PC-3 (cell line): ENCODE results near the gene FAM89B. TPM values are rescaled to one million over a fixed set of nuclear protein-coding genes. Genes with fewer than 3 reads are reported as not detected.
"Not testable (repeated sequence)": the region's sequence is repeated elsewhere in the genome, so short reads cannot be mapped to it uniquely, and the experiment has no call there.

ENCODE experiments used
- ATAC-seq: fragments of 200-7000 bp; cut with Tn5 transposase; 2 replicates; pipeline ENCODE4 v1.9.1; 2020; ENCODE audit warnings: mild to moderate bottlenecking, moderate library complexity
- BruUV-seq: library from RNA; stranded (reverse); fragments of 400-500 nt; replicated peaks from 2 replicates; lab custom pipeline; 2021; lab: Mats Ljungman, UMichigan
- CTCF ChIA-PET: fragments of 300-600 bp; sonication (Branson Sonifier 250); formaldehyde crosslinking; loops from one replicate; lab custom pipeline; 2022; ENCODE audit warnings: antibody characterized with exemption; lab: Charles Lee
- POLR2A ChIA-PET: fragments of 300-600 bp; sonication (Branson Sonifier 250); formaldehyde crosslinking; loops from one replicate; lab custom pipeline; 2022; ENCODE audit warnings: antibody characterized with exemption; ENCODE audit not compliant: unreplicated experiment; lab: Charles Lee
- DNase-seq: peaks from one replicate; pipeline ENCODE4 v3.0.0-alpha.2; 2015
- H2AFZ ChIP-seq: fragments of 300-600 bp; sonication (generic); 2 replicates; pipeline ENCODE4 v1.6.0; 2016; ENCODE audit warnings: antibody characterized with exemption, low read length
- H3F3A ChIP-seq: fragments of 300-600 bp; sonication (generic); one replicate; pipeline ENCODE4 v1.6.0; 2017; ENCODE audit warnings: antibody characterized with exemption, low read length, control low read depth, mild to moderate bottlenecking; ENCODE audit not compliant: unreplicated experiment
- H3K27ac ChIP-seq: fragments of 300-600 bp; sonication (generic); 2 replicates; pipeline ENCODE4 v1.5.1; 2016; ENCODE audit warnings: mild to moderate bottlenecking, low read length
- H3K27me3 ChIP-seq: fragments of 300-600 bp; sonication (generic); 2 replicates; pipeline ENCODE4 v1.6.1; 2016; ENCODE audit warnings: low read length, mixed read lengths
- H3K36me3 ChIP-seq: fragments of 300-600 bp; sonication (generic); 2 replicates; pipeline ENCODE4 v1.6.1; 2016; ENCODE audit warnings: low read depth, mixed run types, low read length, mixed read lengths
- H3K4me1 ChIP-seq: fragments of 300-600 bp; sonication (generic); 2 replicates; pipeline ENCODE4 v1.5.1; 2016; ENCODE audit warnings: low read length; ENCODE audit not compliant: insufficient read depth
- H3K4me2 ChIP-seq: fragments of 300-600 bp; sonication (generic); 2 replicates; pipeline ENCODE4 v1.6.0; 2016; ENCODE audit warnings: low read length
- H3K4me3 ChIP-seq: fragments of 300-600 bp; sonication (generic); 2 replicates; pipeline ENCODE4 v1.5.1; 2016; ENCODE audit warnings: mild to moderate bottlenecking, low read length, mixed read lengths
- H3K79me2 ChIP-seq: fragments of 300-600 bp; sonication (generic); 2 replicates; pipeline ENCODE4 v1.6.1; 2017; ENCODE audit warnings: low read length, mixed read lengths
- H3K9ac ChIP-seq: fragments of 300-600 bp; sonication (generic); 2 replicates; pipeline ENCODE4 v1.6.0; 2016; ENCODE audit warnings: mild to moderate bottlenecking, low read length
- H3K9me2 ChIP-seq: fragments of 300-600 bp; sonication (generic); replicated peaks from 2 replicates; pipeline ENCODE4 v1.6.1; 2016; ENCODE audit warnings: mixed run types, low read length, mixed read lengths
- H3K9me3 ChIP-seq: fragments of 300-600 bp; sonication (generic); 2 replicates; pipeline ENCODE4 v1.6.1; 2016; ENCODE audit warnings: low read length, mixed read lengths
- H4K20me1 ChIP-seq: fragments of 300-600 bp; sonication (generic); 2 replicates; pipeline ENCODE4 v1.6.1; 2016; ENCODE audit warnings: low read length, mixed read lengths
- EZH2 ChIP-seq: fragments of 300-600 bp; sonication (generic); IDR thresholded peaks from one replicate; pipeline ENCODE4 v1.6.1; 2017; ENCODE audit warnings: antibody characterized with exemption, mild to moderate bottlenecking, low read length; ENCODE audit not compliant: unreplicated experiment
- EZH2phosphoT487 ChIP-seq: fragments of 300-600 bp; sonication (generic); IDR thresholded peaks from 2 replicates; pipeline ENCODE4 v1.6.1; 2018; ENCODE audit warnings: mild to moderate bottlenecking, antibody characterized with exemption, low read length, borderline replicate concordance
- intact Hi-C: fragments of 100-400 bp; cut with micrococcal nuclease; formaldehyde crosslinking; loops from 2 replicates; pipeline ENCODE4 v1.9.0; 2023
- total RNA-seq: library from RNA; depleted of rRNA; stranded (reverse); fragments of >200 nt; gene quantifications from 2 replicates; pipeline ENCODE4 v1.2.3, GENCODE V29; 2014
- TF ChIP-seq, protein P1 (sequence below): fragments of 300-600 bp; sonication (generic); conservative IDR thresholded peaks from 2 replicates; pipeline ENCODE4 v1.5.1; 2017; ENCODE audit warnings: antibody characterized with exemption, low read depth, mild to moderate bottlenecking, low read length

The FAM89B gene
- total RNA-seq, 1 experiment from 2014 or later: 76.3 TPM

DNA sequence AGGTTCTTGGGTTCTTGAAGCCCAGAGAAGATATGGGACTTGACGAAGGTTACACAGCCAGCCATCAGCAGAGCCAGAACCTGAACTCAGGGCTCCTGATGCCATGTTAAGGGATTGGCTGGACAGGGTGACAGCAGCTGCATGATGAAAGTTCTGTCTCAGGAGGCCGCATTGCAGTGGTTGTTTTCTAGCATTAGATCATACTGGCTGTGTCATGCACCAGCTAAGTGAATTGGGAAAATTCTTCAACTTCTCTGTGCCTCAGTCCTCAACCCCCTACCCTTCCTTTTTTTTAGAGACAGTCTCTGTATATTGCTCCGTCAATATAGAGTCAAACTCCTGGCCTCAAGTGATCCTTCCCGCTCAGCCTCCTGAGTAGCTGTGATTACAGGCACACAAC, 8.7 kb upstream of the FAM89B start:
- Histone ChIP-seq H3K36me3 (no peaks in the 10 kb centered on the region), H3K27ac (no peak overlapping the region), H3K4me3 (no peak overlapping the region), H2AFZ (no peak overlapping the region), H3K27me3 (no peaks in the 10 kb centered on the region), H3K79me2 (peaks cover 10% of the 10 kb centered on the region), H3K4me2 (no peak overlapping the region), H3K4me1 (peaks cover 42% of the 10 kb centered on the region), H3K9me2 (no peaks in the 10 kb centered on the region), H3K9ac (no peak overlapping the region), H3F3A (peaks cover 12% of the 10 kb centered on the region), H3K9me3 (no peaks in the 10 kb centered on the region), H4K20me1 (no peaks in the 10 kb centered on the region)
- TF ChIP-seq EZH2: no peak
- BruUV-seq: no TSS peak
- ATAC-seq: no peak
- no peak for DNase-seq
- CTCF ChIA-PET: no interaction called here
- POLR2A ChIA-PET: no interaction called here
- intact Hi-C loops: no loop called here

GRCh38 chr11:65564879-65565559, 7.3 kb upstream of the FAM89B start:
- H3K27ac ChIP-seq: peak overlapping the region; percentile 20; the same call in 1 of the 2 replicates
- H3K79me2 ChIP-seq: peaks cover 22% of the 10 kb centered on the region
- H3K36me3 ChIP-seq, H2AFZ ChIP-seq, H3K9me3 ChIP-seq, H3K4me2 ChIP-seq, DNase-seq, H3K4me3 ChIP-seq, H4K20me1 ChIP-seq, CTCF ChIA-PET, H3K9me2 ChIP-seq, H3K27me3 ChIP-seq, H3F3A ChIP-seq, intact Hi-C loops, H3K9ac ChIP-seq, BruUV-seq, ATAC-seq: not testable (repeated sequence)
- H3K4me1 ChIP-seq: peaks cover 37% of the 10 kb centered on the region
- POLR2A ChIA-PET: interaction anchor here (0.6 kb wide), 1 partner anchor 82 kb away, joined by 5 read pairs; no protein-coding TSS in a partner anchor

DNA sequence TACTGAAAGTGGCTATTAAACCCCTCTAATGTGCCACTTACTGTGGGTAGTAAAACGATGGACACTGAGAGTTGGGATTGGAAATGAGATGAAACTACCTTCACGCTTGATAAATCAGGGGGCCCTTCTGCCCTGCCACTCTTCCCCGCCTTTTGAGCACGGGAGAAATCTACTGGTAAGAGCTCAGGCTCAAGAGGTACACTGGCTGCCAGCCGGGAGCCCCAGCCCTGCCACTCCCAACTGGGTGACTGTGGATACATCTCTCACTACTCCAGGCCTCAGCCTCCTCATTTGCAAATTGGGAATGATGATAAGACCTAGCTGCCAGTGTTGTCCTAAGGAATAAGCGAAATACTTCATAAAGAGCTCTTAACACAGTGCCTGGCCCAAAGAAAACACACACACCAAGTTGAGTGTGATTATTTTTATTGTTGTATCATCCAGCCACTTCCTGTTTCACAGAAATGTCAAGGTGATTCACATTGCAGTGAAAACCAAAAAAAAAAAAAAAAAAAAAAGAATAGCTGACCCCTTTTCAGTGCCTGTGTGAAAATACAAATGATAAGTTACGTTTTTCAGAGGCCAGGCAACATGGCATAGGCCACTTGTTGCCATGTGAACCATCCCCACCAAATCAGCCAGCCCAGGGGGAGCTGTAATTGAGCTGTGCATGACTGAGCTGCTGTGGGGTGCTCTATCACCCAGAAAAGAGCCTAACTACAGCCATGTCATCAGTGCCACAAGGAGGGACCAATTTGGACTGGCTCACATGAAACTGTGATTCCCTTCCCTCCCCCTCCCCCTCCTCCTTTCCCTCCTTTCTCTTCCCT, 6.5 kb upstream of the FAM89B start:
- Histone ChIP-seq H3K4me3 (no peak overlapping the region), H3K9me3 (no peaks in the 10 kb centered on the region), H2AFZ (no peak overlapping the region), H3K27me3 (no peaks in the 10 kb centered on the region), H3K27ac (peak overlapping the region; percentile 20), H3K9ac (no peak overlapping the region), H3K4me1 (peaks cover 29% of the 10 kb centered on the region), H3K4me2 (peak overlapping the region; percentile 33), H3K9me2 (no peaks in the 10 kb centered on the region), H4K20me1 (no peaks in the 10 kb centered on the region), H3K36me3 (no peaks in the 10 kb centered on the region), H3F3A (no peaks in the 10 kb centered on the region), H3K79me2 (peaks cover 28% of the 10 kb centered on the region)
- intact Hi-C loops: no loop called here
- ChIA-PET CTCF (interaction anchor here (0.7 kb wide), 1 partner anchor 19 kb away, joined by 9 read pairs; no protein-coding TSS in a partner anchor), POLR2A (interaction anchor here (0.6 kb wide), 2 partner anchors 59 to 122 kb away, joined by 3 to 12 read pairs; no protein-coding TSS in a partner anchor)
- TF ChIP-seq EZH2phosphoT487: no peak
- TF ChIP-seq, protein P1, sequence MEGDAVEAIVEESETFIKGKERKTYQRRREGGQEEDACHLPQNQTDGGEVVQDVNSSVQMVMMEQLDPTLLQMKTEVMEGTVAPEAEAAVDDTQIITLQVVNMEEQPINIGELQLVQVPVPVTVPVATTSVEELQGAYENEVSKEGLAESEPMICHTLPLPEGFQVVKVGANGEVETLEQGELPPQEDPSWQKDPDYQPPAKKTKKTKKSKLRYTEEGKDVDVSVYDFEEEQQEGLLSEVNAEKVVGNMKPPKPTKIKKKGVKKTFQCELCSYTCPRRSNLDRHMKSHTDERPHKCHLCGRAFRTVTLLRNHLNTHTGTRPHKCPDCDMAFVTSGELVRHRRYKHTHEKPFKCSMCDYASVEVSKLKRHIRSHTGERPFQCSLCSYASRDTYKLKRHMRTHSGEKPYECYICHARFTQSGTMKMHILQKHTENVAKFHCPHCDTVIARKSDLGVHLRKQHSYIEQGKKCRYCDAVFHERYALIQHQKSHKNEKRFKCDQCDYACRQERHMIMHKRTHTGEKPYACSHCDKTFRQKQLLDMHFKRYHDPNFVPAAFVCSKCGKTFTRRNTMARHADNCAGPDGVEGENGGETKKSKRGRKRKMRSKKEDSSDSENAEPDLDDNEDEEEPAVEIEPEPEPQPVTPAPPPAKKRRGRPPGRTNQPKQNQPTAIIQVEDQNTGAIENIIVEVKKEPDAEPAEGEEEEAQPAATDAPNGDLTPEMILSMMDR: no peak
- no peak for TF ChIP-seq EZH2
- BruUV-seq: no TSS peak
- no peak for ATAC-seq
- DNase-seq: peak; percentile 41
